Neuronal stem cell (in vitro differentiated cells): Measurements from ENCODE around the gene PCDH8.

Experiments
- DNase-seq: peaks from one replicate; pipeline ENCODE4 v3.0.0-alpha.2; 2013; ENCODE audit warnings: low spot score
- H2AFZ ChIP-seq: one replicate; pipeline ENCODE4 v1.6.1; 2013; ENCODE audit warnings: mild to moderate bottlenecking, low read length, inconsistent platforms
- H2AK5ac ChIP-seq: 2 replicates; pipeline ENCODE4 v1.6.1; 2013; ENCODE audit warnings: low read depth, mild to moderate bottlenecking, inconsistent platforms, low read length, moderate library complexity, mixed read lengths
- H2BK120ac ChIP-seq: 2 replicates; pipeline ENCODE4 v1.6.1; 2013; ENCODE audit warnings: low read depth, mild to moderate bottlenecking, inconsistent platforms, low read length, moderate library complexity, mixed read lengths
- H2BK12ac ChIP-seq: one replicate; pipeline ENCODE4 v1.6.1; 2013; ENCODE audit warnings: low read length, inconsistent platforms
- H2BK15ac ChIP-seq: 2 replicates; pipeline ENCODE4 v1.6.1; 2013; ENCODE audit warnings: mild to moderate bottlenecking, low read length, inconsistent platforms, mixed read lengths
- H2BK5ac ChIP-seq: one replicate; pipeline ENCODE4 v1.6.1; 2013; ENCODE audit warnings: inconsistent platforms, mild to moderate bottlenecking, low read length, moderate library complexity
- H3K14ac ChIP-seq: one replicate; pipeline ENCODE4 v1.6.1; 2013; ENCODE audit warnings: low read length, inconsistent platforms
- H3K18ac ChIP-seq: 2 replicates; pipeline ENCODE4 v1.6.1; 2013; ENCODE audit warnings: low read length, inconsistent platforms
- H3K23ac ChIP-seq: 2 replicates; pipeline ENCODE4 v1.6.1; 2013; ENCODE audit warnings: low read depth, mild to moderate bottlenecking, mixed read lengths, low read length, inconsistent platforms; ENCODE audit not compliant: poor library complexity
- H3K27ac ChIP-seq: replicated peaks from 3 replicates; pipeline ENCODE4 v1.5.1; 2013; ENCODE audit warnings: low read length, inconsistent platforms
- H3K27me3 ChIP-seq, 3 experiments: 2 replicates each; pipeline ENCODE4 v1.6.1; 2013; ENCODE audit warnings: low read length in 3 of 3, mild to moderate bottlenecking in 2 of 3, inconsistent platforms in 1 of 3, low read depth in 1 of 3, mixed read lengths in 1 of 3, moderate library complexity in 1 of 3; ENCODE audit not compliant: control insufficient read depth in 3 of 3, insufficient read depth in 3 of 3
- H3K36me3 ChIP-seq, 2 donors: replicated peaks in 1 of 2; 2 replicates each; pipeline ENCODE4 v1.6.1; 2013; ENCODE audit warnings: low read length in 2 of 2; ENCODE audit not compliant: control insufficient read depth in 2 of 2, insufficient read depth in 2 of 2
- H3K4ac ChIP-seq: 2 replicates; pipeline ENCODE4 v1.6.1; 2013; ENCODE audit warnings: inconsistent platforms, mild to moderate bottlenecking, low read length, moderate library complexity
- H3K4me1 ChIP-seq, 2 donors: 1 replicate in 1 of 2; 2 replicates in 1 of 2; pipeline ENCODE4 v1.6.1; 2013; ENCODE audit warnings: low read length in 2 of 2, low read depth in 1 of 2; ENCODE audit not compliant: control insufficient read depth in 2 of 2, insufficient read depth in 1 of 2
- H3K4me2 ChIP-seq: one replicate; pipeline ENCODE4 v1.6.1; 2013; ENCODE audit warnings: mild to moderate bottlenecking, low read length, inconsistent platforms; ENCODE audit not compliant: insufficient read depth, poor library complexity, severe bottlenecking
- H3K4me3 ChIP-seq, 2 donors: 2 replicates each; pipeline ENCODE4 v1.5.1; 2013; ENCODE audit warnings: low read length in 2 of 2, mild to moderate bottlenecking in 2 of 2, inconsistent platforms in 1 of 2, moderate library complexity in 1 of 2
- H3K79me1 ChIP-seq: one replicate; pipeline ENCODE4 v1.6.1; 2013; ENCODE audit warnings: low read depth, mild to moderate bottlenecking, inconsistent platforms, low read length, moderate library complexity
- H3K9ac ChIP-seq: one replicate; pipeline ENCODE4 v1.6.1; 2013; ENCODE audit warnings: mild to moderate bottlenecking, low read depth, low read length, inconsistent platforms; ENCODE audit not compliant: poor library complexity
- H3K9me3 ChIP-seq, 2 donors: replicated peaks in 1 of 2; 2 replicates each; pipeline versions ENCODE3 to v1.6.1; 2013; ENCODE audit warnings: low read length in 2 of 2, mild to moderate bottlenecking in 2 of 2, inconsistent platforms in 1 of 2, low read depth in 1 of 2, mixed read lengths in 1 of 2, moderate library complexity in 1 of 2; ENCODE audit not compliant: control insufficient read depth in 2 of 2, insufficient read depth in 1 of 2
- H4K8ac ChIP-seq: one replicate; pipeline ENCODE4 v1.6.1; 2013; ENCODE audit warnings: low read depth, mild to moderate bottlenecking, inconsistent platforms, low read length, moderate library complexity
- H4K91ac ChIP-seq: one replicate; pipeline ENCODE4 v1.6.1; 2013; ENCODE audit warnings: low read length, low read depth, mild to moderate bottlenecking, inconsistent platforms; ENCODE audit not compliant: poor library complexity
- WGBS, 2 donors: extraction: QIAGEN DNeasy Blood & Tissue Kit; methylation state at CpG; one replicate each; pipeline ENCODE4 v1.1.7; 2013; ENCODE audit warnings: missing lambda C conversion rate in 2 of 2, mixed read lengths in 1 of 2; ENCODE audit not compliant: insufficient read length in 2 of 2, insufficient replicate concordance in 1 of 2; ENCODE audit errors: extremely low coverage in 2 of 2; 5-methylcytosine and 5-hydroxymethylcytosine counted together

The PCDH8 gene

GRCh38 chr13:52891706-52892105, 43.3 kb upstream of the PCDH8 start:
- Histone ChIP-seq H3K9ac (no peak overlapping the region), H4K91ac (no peak overlapping the region), H2BK15ac (no peak overlapping the region), H4K8ac (no peak overlapping the region), H3K9me3 (no peaks in the 10 kb centered on the region), H2BK5ac (no peak overlapping the region), H2AFZ (no peak overlapping the region), H3K27ac (no peak overlapping the region), H2AK5ac (no peak overlapping the region), H3K23ac (no peak overlapping the region), H3K4me2 (no peak overlapping the region), H3K79me1 (no peaks in the 10 kb centered on the region), H3K36me3 (no peaks in the 10 kb centered on the region), H2BK120ac (no peak overlapping the region), H3K4me3 (no peak overlapping the region), H3K27me3 (no peaks in the 10 kb centered on the region), H3K18ac (no peak overlapping the region), H3K4ac (no peak overlapping the region), H2BK12ac (no peak overlapping the region), H3K4me1 (peaks cover 2 to 21% of the 10 kb centered on the region in 2 donors), H3K14ac (no peak overlapping the region)
- WGBS, 2 donors: no CpG with 5 or more reads among the region's 5 CpGs
- DNase-seq: no peak

- H2BK120ac ChIP-seq: no peak overlapping the region
- H3K4me2 ChIP-seq: no peak overlapping the region
- no peak overlapping the region for H2BK5ac ChIP-seq
- no peak overlapping the region for H3K9ac ChIP-seq
- no peak overlapping the region for H4K8ac ChIP-seq
- no peak overlapping the region for H2AK5ac ChIP-seq
- no peak overlapping the region for H2BK15ac ChIP-seq
- no CpG with 5 or more reads among the region's 1 CpG for WGBS, 2 donors
- no peak overlapping the region for H3K18ac ChIP-seq
- no peak overlapping the region for H3K4ac ChIP-seq
- H3K14ac ChIP-seq: no peak overlapping the region
- no peak overlapping the region for H3K27ac ChIP-seq
- H3K4me1 ChIP-seq: peaks cover 0 to 6% of the 10 kb centered on the region in 2 donors
- no peaks in the 10 kb centered on the region for H3K36me3 ChIP-seq
- peak overlapping the region; percentile 3 for H2AFZ ChIP-seq
- peaks cover 0 to 5% of the 10 kb centered on the region in 2 donors for H3K9me3 ChIP-seq
- H3K4me3 ChIP-seq: no peak overlapping the region
- no peak overlapping the region for H2BK12ac ChIP-seq
- no peaks in the 10 kb centered on the region for H3K27me3 ChIP-seq
- no peaks in the 10 kb centered on the region for H3K79me1 ChIP-seq
- no peak for DNase-seq
- H4K91ac ChIP-seq: no peak overlapping the region
- no peak overlapping the region for H3K23ac ChIP-seq
Observed at GRCh38 chr13:52887165-52887564, 38.7 kb upstream of the PCDH8 start.

DNA sequence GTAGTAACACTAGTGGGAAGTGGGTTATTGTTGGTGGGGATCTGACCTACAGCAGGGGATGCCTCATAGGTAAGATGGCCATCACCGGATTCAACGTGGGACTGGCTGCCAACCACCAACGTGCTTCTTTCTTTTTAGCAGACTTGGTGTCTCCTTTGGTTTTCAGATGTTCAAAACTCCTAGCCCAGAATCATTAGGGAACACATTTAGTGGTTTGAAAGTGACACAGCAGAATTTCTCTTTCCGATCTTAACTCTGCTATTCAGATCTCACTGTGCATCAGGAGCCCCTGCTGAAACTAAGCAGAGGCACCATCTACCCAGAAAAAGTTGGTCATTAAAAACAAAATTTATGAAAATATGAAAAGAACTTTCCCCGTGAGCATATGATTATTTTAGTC, 36.7 kb upstream of the PCDH8 start:
- Histone ChIP-seq H2BK120ac (no peak overlapping the region), H3K4me3 (no peak overlapping the region), H3K9ac (no peak overlapping the region), H3K14ac (no peak overlapping the region), H4K8ac (no peak overlapping the region), H3K4me2 (no peak overlapping the region), H3K9me3 (peaks cover 2 to 7% of the 10 kb centered on the region in 2 donors), H2AFZ (no peak overlapping the region), H3K27ac (no peak overlapping the region), H3K4me1 (peaks cover 2 to 14% of the 10 kb centered on the region in 2 donors), H2BK12ac (no peak overlapping the region), H2BK5ac (no peak overlapping the region), H3K4ac (no peak overlapping the region), H3K79me1 (no peaks in the 10 kb centered on the region), H3K27me3 (no peaks in the 10 kb centered on the region), H3K23ac (no peak overlapping the region), H2AK5ac (no peak overlapping the region), H4K91ac (no peak overlapping the region), H3K36me3 (no peaks in the 10 kb centered on the region), H2BK15ac (no peak overlapping the region), H3K18ac (no peak overlapping the region)
- no peak for DNase-seq
- no CpG with 5 or more reads among the region's 5 CpGs for WGBS, 2 donors

- Histone ChIP-seq H3K9ac (no peak overlapping the region), H2BK15ac (no peak overlapping the region), H2AFZ (no peak overlapping the region), H3K27ac (no peak overlapping the region), H3K4ac (no peak overlapping the region), H3K27me3 (no peaks in the 10 kb centered on the region), H2BK5ac (no peak overlapping the region), H3K4me2 (no peak overlapping the region), H2BK12ac (no peak overlapping the region), H3K14ac (no peak overlapping the region), H3K36me3 (no peaks in the 10 kb centered on the region), H3K18ac (no peak overlapping the region), H4K8ac (no peak overlapping the region), H3K4me3 (no peak overlapping the region), H3K9me3 (peaks cover 2 to 7% of the 10 kb centered on the region in 2 donors), H2AK5ac (no peak overlapping the region), H3K23ac (no peak overlapping the region), H4K91ac (no peak overlapping the region), H3K4me1 (peaks cover 2 to 14% of the 10 kb centered on the region in 2 donors), H3K79me1 (no peaks in the 10 kb centered on the region), H2BK120ac (no peak overlapping the region)
- no peak for DNase-seq
- no CpG with 5 or more reads among the region's 7 CpGs for WGBS, 2 donors
Observed at GRCh38 chr13:52884429-52885010, 36.1 kb upstream of the PCDH8 start.
